Stomach (tissue), 4 donors: ENCODE results near the gene TMEM208.

Experiments used
- POLR2AphosphoS5 ChIP-seq, 3 donors: sonication (generic); formaldehyde crosslinking; IDR thresholded peaks; one replicate each; pipeline ENCODE4 v1.6.1; 2016; ENCODE audit warnings: antibody characterized with exemption in 3 of 3
- TF ChIP-seq, protein P1 (sequence below), 7 experiments: fragments of 450-650 bp in 4 of 7; fragments of 200-600 bp in 3 of 7; sonication (generic) in 3 of 7; IDR thresholded peaks; one replicate each; pipeline ENCODE4 v1.5.1; 2016 to 2019; ENCODE audit warnings: antibody characterized with exemption in 7 of 7, control low read depth in 2 of 7, mild to moderate bottlenecking in 1 of 7

GRCh38 chr16:67246081-67246755 is 19.3 kb downstream of the TMEM208 start:
- TF ChIP-seq, protein P1, sequence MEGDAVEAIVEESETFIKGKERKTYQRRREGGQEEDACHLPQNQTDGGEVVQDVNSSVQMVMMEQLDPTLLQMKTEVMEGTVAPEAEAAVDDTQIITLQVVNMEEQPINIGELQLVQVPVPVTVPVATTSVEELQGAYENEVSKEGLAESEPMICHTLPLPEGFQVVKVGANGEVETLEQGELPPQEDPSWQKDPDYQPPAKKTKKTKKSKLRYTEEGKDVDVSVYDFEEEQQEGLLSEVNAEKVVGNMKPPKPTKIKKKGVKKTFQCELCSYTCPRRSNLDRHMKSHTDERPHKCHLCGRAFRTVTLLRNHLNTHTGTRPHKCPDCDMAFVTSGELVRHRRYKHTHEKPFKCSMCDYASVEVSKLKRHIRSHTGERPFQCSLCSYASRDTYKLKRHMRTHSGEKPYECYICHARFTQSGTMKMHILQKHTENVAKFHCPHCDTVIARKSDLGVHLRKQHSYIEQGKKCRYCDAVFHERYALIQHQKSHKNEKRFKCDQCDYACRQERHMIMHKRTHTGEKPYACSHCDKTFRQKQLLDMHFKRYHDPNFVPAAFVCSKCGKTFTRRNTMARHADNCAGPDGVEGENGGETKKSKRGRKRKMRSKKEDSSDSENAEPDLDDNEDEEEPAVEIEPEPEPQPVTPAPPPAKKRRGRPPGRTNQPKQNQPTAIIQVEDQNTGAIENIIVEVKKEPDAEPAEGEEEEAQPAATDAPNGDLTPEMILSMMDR (IDR thresholded peaks at IDR 0.05), result peak in 1 of 7 experiments; percentile 36
- TF ChIP-seq POLR2AphosphoS5 (IDR thresholded peaks at IDR 0.05), result peak in 1 of 3 donors; percentile 12
